Activated T-cell treated with anti-CD3 and anti-CD28 coated beads, Interleukin-2, amount 50 U/mL, for 24 hours (primary cell): ENCODE results near the gene CD300A.
"Not testable (repeated sequence)": the region's sequence is repeated elsewhere in the genome, so short reads cannot be mapped to it uniquely, and the experiment has no call there.

Experiments
- DNase-seq: peaks from one replicate; pipeline ENCODE4 v3.0.0-alpha.2; 2020
- H3K27ac Mint-ChIP-seq: 2 replicates; pipeline ENCODE4 v1.8.0; 2020; ENCODE audit warnings: mild to moderate bottlenecking, mixed read lengths
- H3K27me3 Mint-ChIP-seq: 2 replicates; pipeline ENCODE4 v1.8.0; 2020; ENCODE audit warnings: mixed read lengths
- H3K36me3 Mint-ChIP-seq: 2 replicates; pipeline ENCODE4 v1.8.0; 2020; ENCODE audit warnings: low read depth, mixed read lengths
- H3K4me1 Mint-ChIP-seq: 2 replicates; pipeline ENCODE4 v1.8.0; 2020; ENCODE audit warnings: low read depth, mixed read lengths
- H3K4me3 Mint-ChIP-seq: 2 replicates; pipeline ENCODE4 v1.8.0; 2020; ENCODE audit warnings: mild to moderate bottlenecking, moderate library complexity, mixed read lengths
- H3K9me3 Mint-ChIP-seq: 2 replicates; pipeline ENCODE4 v1.8.0; 2020; ENCODE audit warnings: mixed read lengths

The CD300A gene

GRCh38 chr17:74499992-74500391 lies 33.6 kb downstream of the CD300A start:
- no peak overlapping the region for H3K27ac Mint-ChIP-seq
- no peaks in the 10 kb centered on the region for H3K9me3 Mint-ChIP-seq
- H3K36me3 Mint-ChIP-seq = no peaks in the 10 kb centered on the region
- H3K27me3 Mint-ChIP-seq = no peaks in the 10 kb centered on the region
- H3K4me1 Mint-ChIP-seq = no peaks in the 10 kb centered on the region
- no peak overlapping the region for H3K4me3 Mint-ChIP-seq
- DNase-seq = no peak

DNA sequence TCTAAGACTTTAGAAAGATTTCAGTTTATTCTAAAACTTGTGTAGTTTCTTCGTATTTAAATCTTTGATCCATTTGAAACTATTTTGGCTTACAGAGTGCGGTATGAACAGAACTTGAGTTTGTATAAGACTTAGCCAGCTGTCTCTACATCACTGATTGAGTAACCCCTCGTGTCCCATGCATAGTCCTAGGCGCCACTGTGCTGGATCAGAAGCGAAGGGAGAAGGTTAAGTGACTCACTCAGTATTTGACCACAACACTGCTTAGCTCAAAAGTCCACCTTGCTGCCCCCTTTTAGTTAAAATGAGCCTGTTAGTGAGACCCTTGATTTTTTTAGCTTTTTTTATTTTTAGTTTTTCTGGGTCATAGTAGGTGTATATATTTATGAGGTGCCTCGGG lies 36.4 kb downstream of the CD300A start:
- no peaks in the 10 kb centered on the region for H3K4me1 Mint-ChIP-seq
- H3K27ac Mint-ChIP-seq = no peak overlapping the region
- no peaks in the 10 kb centered on the region for H3K9me3 Mint-ChIP-seq
- H3K27me3 Mint-ChIP-seq = no peaks in the 10 kb centered on the region
- no peaks in the 10 kb centered on the region for H3K36me3 Mint-ChIP-seq
- DNase-seq = no peak
- H3K4me3 Mint-ChIP-seq = no peak overlapping the region

GRCh38 chr17:74503949-74504348 lies 37.5 kb downstream of the CD300A start:
- not testable (repeated sequence) for H3K9me3 Mint-ChIP-seq, H3K4me3 Mint-ChIP-seq, H3K36me3 Mint-ChIP-seq, DNase-seq, H3K27ac Mint-ChIP-seq, H3K27me3 Mint-ChIP-seq, H3K4me1 Mint-ChIP-seq

GRCh38 chr17:74508156-74508555 lies 41.7 kb downstream of the CD300A start:
- H3K9me3 Mint-ChIP-seq = no peaks in the 10 kb centered on the region
- H3K27me3 Mint-ChIP-seq = no peaks in the 10 kb centered on the region
- no peak overlapping the region for H3K27ac Mint-ChIP-seq
- DNase-seq = no peak
- no peak overlapping the region for H3K4me3 Mint-ChIP-seq
- H3K36me3 Mint-ChIP-seq = no peaks in the 10 kb centered on the region
- peaks cover 19% of the 10 kb centered on the region for H3K4me1 Mint-ChIP-seq

GRCh38 chr17:74512036-74512435 lies 45.6 kb downstream of the CD300A start:
- DNase-seq = no peak
- H3K36me3 Mint-ChIP-seq = peaks cover 2% of the 10 kb centered on the region
- H3K27ac Mint-ChIP-seq = peak overlapping the region; percentile 93
- peak overlapping the region; percentile 52 for H3K4me3 Mint-ChIP-seq
- peaks cover 24% of the 10 kb centered on the region for H3K27me3 Mint-ChIP-seq
- peaks cover 32% of the 10 kb centered on the region for H3K4me1 Mint-ChIP-seq
- H3K9me3 Mint-ChIP-seq = peaks cover 14% of the 10 kb centered on the region

GRCh38 chr17:74512624-74513091 lies 46.2 kb downstream of the CD300A start:
- peak; percentile 49 for DNase-seq
- peak overlapping the region; percentile 93 for H3K27ac Mint-ChIP-seq
- peak overlapping the region; percentile 52 for H3K4me3 Mint-ChIP-seq
- peaks cover 32% of the 10 kb centered on the region for H3K4me1 Mint-ChIP-seq
- peaks cover 25% of the 10 kb centered on the region for H3K27me3 Mint-ChIP-seq
- peaks cover 14% of the 10 kb centered on the region for H3K9me3 Mint-ChIP-seq
- H3K36me3 Mint-ChIP-seq = peaks cover 2% of the 10 kb centered on the region

DNA sequence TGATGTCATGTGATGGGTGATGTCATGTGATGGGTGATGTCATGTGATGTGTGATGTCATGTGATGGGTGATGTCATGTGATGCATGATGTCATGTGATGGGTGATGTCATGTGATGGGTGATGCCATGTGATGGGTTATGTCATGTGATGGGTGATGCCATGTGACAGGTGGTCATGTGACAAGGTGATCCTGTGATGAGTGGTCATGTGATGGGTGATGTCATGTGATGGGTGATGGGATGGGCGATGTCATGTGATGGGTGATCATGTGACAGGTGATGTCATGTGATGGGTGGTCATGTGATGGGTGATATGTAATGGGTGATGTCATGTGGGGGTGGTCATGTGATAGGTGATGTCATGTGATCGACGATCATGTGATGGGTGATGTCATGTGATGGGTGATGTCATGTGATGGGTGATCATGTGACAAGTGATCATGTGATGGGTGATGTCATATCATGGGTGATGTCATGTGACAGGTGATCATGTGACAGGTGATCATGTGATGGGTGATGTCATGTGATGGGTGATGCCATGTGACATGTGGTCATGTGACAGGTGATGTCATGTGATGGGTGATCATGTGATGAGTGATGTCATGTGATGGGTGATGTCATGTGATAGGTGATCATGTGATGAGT lies 47.7 kb downstream of the CD300A start:
- peak overlapping the region; percentile 98 for H3K27ac Mint-ChIP-seq
- H3K9me3 Mint-ChIP-seq = peaks cover 22% of the 10 kb centered on the region
- H3K4me3 Mint-ChIP-seq = peak overlapping the region; percentile 61
- H3K27me3 Mint-ChIP-seq = peaks cover 31% of the 10 kb centered on the region
- DNase-seq = no peak
- H3K4me1 Mint-ChIP-seq = peaks cover 32% of the 10 kb centered on the region
- H3K36me3 Mint-ChIP-seq = peaks cover 2% of the 10 kb centered on the region

- Mint-ChIP-seq H3K27ac (peak overlapping the region; percentile 98), H3K36me3 (peaks cover 2% of the 10 kb centered on the region), H3K4me3 (peak overlapping the region; percentile 61), H3K4me1 (peaks cover 33% of the 10 kb centered on the region), H3K9me3 (peaks cover 25% of the 10 kb centered on the region), H3K27me3 (peaks cover 32% of the 10 kb centered on the region)
- DNase-seq = no peak
These were observed 48.3 kb downstream of the CD300A start for GRCh38 chr17:74514632-74515334.

DNA sequence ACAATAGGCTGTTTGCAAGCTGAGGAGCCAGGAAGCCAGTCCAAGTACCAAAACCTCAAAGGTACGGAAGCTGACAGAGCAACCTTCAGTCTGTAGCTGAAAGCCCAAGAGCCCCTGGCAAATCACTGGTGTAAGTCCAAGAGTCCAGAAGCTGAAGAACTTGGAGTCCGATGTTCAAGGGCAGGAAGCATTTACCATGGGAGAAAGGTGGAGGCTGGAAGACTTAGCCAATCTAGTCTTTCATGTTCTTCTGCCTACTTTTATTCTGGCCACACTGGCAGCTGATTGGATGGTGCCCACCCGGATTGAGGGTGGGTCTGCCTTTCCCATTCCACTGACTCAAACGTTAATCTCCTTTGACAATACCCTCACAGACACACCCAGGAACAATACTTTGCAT lies 49.5 kb downstream of the CD300A start:
- Mint-ChIP-seq H3K4me1 (peaks cover 40% of the 10 kb centered on the region), H3K36me3 (peaks cover 2% of the 10 kb centered on the region), H3K4me3 (no peak overlapping the region), H3K9me3 (peaks cover 27% of the 10 kb centered on the region), H3K27me3 (peaks cover 39% of the 10 kb centered on the region), H3K27ac (no peak overlapping the region)
- DNase-seq = no peak

- Mint-ChIP-seq H3K27me3 (peaks cover 47% of the 10 kb centered on the region), H3K4me3 (no peak overlapping the region), H3K9me3 (peaks cover 28% of the 10 kb centered on the region), H3K27ac (no peak overlapping the region), H3K36me3 (peaks cover 2% of the 10 kb centered on the region), H3K4me1 (peaks cover 41% of the 10 kb centered on the region)
- no peak for DNase-seq
These were observed 50.3 kb downstream of the CD300A start for GRCh38 chr17:74516561-74517328.

DNA sequence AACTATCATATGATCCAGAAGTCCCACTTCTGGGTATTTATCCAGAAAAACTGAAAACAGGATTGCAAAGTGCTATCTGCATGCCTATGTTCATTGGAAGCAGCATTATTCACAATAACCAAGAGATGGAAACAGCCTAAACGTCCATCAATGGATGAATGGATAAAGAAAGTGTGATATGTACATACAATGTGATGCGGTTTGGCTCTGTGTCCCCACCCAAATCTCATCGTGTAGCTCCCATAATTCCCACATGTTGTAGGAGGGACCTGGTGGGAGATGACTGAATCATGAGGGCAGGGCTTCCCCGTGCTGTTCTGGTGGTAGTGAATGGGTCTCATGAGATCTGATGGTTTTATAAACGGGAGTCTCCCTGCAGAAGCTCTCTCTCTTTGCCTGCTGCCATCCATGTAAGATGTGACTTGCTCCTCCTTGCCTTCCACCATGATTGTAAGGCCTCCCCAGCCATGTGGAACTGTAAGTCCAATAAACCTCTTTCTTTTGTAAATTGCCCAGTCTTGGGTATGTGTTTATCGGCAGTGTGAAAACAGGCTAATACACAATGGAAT lies 52.1 kb downstream of the CD300A start:
- peaks cover 32% of the 10 kb centered on the region for H3K9me3 Mint-ChIP-seq
- H3K4me3 Mint-ChIP-seq, H3K36me3 Mint-ChIP-seq, DNase-seq, H3K27ac Mint-ChIP-seq: not testable (repeated sequence)
- peaks cover 64% of the 10 kb centered on the region for H3K27me3 Mint-ChIP-seq
- peaks cover 25% of the 10 kb centered on the region for H3K4me1 Mint-ChIP-seq

DNA sequence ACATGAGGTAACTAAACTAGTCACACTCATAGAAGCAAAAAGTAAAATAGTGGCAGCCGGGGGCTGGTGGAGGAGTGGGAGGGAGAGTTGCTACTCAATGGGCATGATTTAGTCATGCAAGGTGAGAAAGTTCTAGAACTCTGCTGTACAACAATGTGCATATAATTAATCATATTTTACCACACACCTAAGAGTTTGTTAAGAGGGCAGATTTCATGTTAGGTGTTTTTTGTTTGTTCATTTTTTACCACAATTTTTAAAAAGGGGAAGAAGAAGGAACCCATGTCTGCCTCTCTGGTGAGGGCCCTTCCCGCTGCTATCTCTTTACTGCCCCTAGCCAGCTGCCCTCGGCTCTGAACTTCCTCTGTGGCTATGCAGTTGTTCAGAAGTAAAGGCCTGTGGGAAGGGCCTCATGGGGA lies 53.6 kb downstream of the CD300A start:
- no peak for DNase-seq
- no peak overlapping the region for H3K27ac Mint-ChIP-seq
- H3K27me3 Mint-ChIP-seq = peaks cover 60% of the 10 kb centered on the region
- no peak overlapping the region for H3K4me3 Mint-ChIP-seq
- H3K36me3 Mint-ChIP-seq = no peaks in the 10 kb centered on the region
- peaks cover 20% of the 10 kb centered on the region for H3K9me3 Mint-ChIP-seq
- peaks cover 16% of the 10 kb centered on the region for H3K4me1 Mint-ChIP-seq

DNA sequence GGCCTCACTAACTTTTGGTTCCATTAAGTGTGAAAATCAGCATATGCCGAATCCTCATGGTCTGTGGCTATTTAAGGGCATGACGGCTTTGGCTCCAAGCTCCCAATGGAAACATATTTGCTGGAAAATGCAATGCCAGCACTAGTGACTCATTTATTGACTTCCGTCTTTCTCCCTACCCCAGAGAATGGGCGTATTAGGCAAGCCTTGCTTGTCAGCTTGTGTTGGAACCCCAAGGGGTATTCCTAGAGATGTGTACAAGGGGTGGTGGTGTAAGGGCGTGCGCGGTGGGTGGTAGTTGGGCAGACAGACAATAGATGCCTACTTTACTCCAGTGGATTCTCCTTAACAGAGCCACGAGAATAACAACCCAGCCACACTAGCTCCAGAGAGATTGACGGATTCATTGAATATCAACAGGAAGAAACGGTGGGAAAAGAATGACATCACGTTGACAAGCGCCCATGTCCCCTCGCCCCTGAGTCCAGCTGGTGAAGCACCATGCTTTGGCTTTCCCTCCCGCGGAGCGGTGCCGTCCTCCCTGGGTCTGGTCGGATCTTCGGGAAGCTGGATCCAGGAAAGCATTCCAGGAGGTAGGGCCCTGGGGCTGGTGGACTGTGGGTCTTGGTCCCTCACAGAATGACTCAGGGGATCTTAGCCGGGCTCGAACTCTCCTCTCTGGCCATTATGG lies 54.5 kb downstream of the CD300A start:
- Mint-ChIP-seq H3K4me3 (no peak overlapping the region), H3K9me3 (peaks cover 18% of the 10 kb centered on the region), H3K27me3 (peaks cover 60% of the 10 kb centered on the region), H3K36me3 (no peaks in the 10 kb centered on the region), H3K27ac (no peak overlapping the region), H3K4me1 (peaks cover 16% of the 10 kb centered on the region)
- no peak for DNase-seq

DNA sequence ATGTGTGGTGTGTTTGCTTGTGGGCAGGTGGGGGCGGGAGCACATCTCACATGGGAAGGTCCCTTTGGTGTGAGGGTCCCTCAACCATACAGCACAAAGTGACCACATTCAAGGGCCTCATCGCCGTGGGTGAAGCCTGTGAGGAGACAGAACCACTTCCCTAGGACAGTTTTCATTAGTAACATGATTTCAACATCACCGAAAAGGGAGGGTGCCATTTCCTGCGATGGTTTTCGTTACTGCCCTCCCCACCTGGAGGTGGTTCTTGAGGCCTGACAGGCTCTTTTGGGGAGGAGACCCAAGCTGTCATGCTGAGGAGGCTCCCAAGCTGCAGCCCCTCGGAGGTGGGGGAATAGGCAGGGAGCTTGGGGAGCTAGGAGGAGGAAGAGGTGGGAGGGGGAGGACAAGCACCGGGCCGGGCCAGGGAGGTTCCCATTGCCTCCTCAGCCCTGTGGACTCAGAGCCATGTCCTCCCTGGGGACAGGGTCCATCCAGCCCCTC lies 55.3 kb downstream of the CD300A start:
- Mint-ChIP-seq H3K27ac (no peak overlapping the region), H3K27me3 (peaks cover 55% of the 10 kb centered on the region), H3K4me3 (no peak overlapping the region)

More for the DNA sequence above, 55.3 kb downstream of the CD300A start:
- Mint-ChIP-seq H3K4me1 (peaks cover 16% of the 10 kb centered on the region), H3K9me3 (peaks cover 18% of the 10 kb centered on the region), H3K36me3 (no peaks in the 10 kb centered on the region)
- no peak for DNase-seq
